Thyroid gland (tissue), 4 donors: Measurements from ENCODE around the gene ANTXRL.

Experiments
- CTCF ChIP-seq, 6 experiments: fragments of 200-600 bp in 3 of 6; fragments of 450-650 bp in 3 of 6; sonication (generic) in 3 of 6; IDR thresholded peaks; one replicate each; pipeline ENCODE4 v1.5.1; 2016 to 2019; ENCODE audit warnings: antibody characterized with exemption in 6 of 6, mild to moderate bottlenecking in 2 of 6, inconsistent platforms in 1 of 6, moderate library complexity in 1 of 6
- POLR2A ChIP-seq, 2 donors: fragments of 450-650 bp; IDR thresholded peaks; one replicate each; pipeline ENCODE4 v1.6.1; 2017; ENCODE audit warnings: antibody characterized with exemption in 2 of 2, mild to moderate bottlenecking in 2 of 2, moderate library complexity in 1 of 2

- TF ChIP-seq POLR2A (IDR thresholded peaks at IDR 0.05) (no peak), CTCF (IDR thresholded peaks at IDR 0.05) (no peak)
These were observed 22.5 kb upstream of the ANTXRL start for GRCh38 chr10:46264336-46264735.
